Measurements from ENCODE around the gene MSL1.

The MSL1 gene

GRCh38 chr17:40105861-40106759 lies 15.7 kb upstream of the MSL1 start:
- H3K27ac ChIP-seq (ENCODE audit: low read depth, low read length): no peak overlapping the region
- no peaks in the 10 kb centered on the region for H3K36me3 ChIP-seq (ENCODE audit: control insufficient read depth, low read length)
- H3K27me3 ChIP-seq (ENCODE audit: control insufficient read depth, low read length): peaks cover 52% of the 10 kb centered on the region
- TF ChIP-seq CTCF (IDR thresholded peaks at IDR 0.05; ENCODE audit: low read depth, low read length, poor library complexity, severe bottlenecking) (no peak), EZH2phosphoT487 (IDR thresholded peaks at IDR 0.05; ENCODE audit: borderline replicate concordance, low read length) (no peak)
- H3F3A ChIP-seq (ENCODE audit: control insufficient read depth, insufficient read depth): peaks cover 4% of the 10 kb centered on the region; the same call in 1 of the 2 replicates
- no peak overlapping the region for H3K4me3 ChIP-seq (ENCODE audit: low read length)
- no peaks in the 10 kb centered on the region for H3K79me2 ChIP-seq (ENCODE audit: control insufficient read depth, low read length)
- no peak overlapping the region for H3K4me2 ChIP-seq (ENCODE audit: low read length)
- H3K9me3 ChIP-seq (ENCODE audit: control insufficient read depth, insufficient read depth, low read length): no peaks in the 10 kb centered on the region
- no peaks in the 10 kb centered on the region for H3K9me2 ChIP-seq (replicated peaks; ENCODE audit: control insufficient read depth, low read length)
- peaks cover 29% of the 10 kb centered on the region for H3K4me1 ChIP-seq (ENCODE audit: control insufficient read depth, low read length)
- no peaks in the 10 kb centered on the region for H4K20me1 ChIP-seq (ENCODE audit: control insufficient read depth, insufficient read depth, low read depth, low read length)

- Histone ChIP-seq H3K27me3 (ENCODE audit: control insufficient read depth, low read length) (peaks cover 49% of the 10 kb centered on the region), H4K20me1 (ENCODE audit: control insufficient read depth, insufficient read depth, low read depth, low read length) (no peaks in the 10 kb centered on the region), H3K79me2 (ENCODE audit: control insufficient read depth, low read length) (no peaks in the 10 kb centered on the region), H3F3A (ENCODE audit: control insufficient read depth, insufficient read depth) (peaks cover 4% of the 10 kb centered on the region; the same call in 1 of the 2 replicates), H3K36me3 (ENCODE audit: control insufficient read depth, low read length) (no peaks in the 10 kb centered on the region), H3K4me2 (ENCODE audit: low read length) (peak overlapping the region; percentile 52), H3K27ac (ENCODE audit: low read depth, low read length) (no peak overlapping the region), H3K4me1 (ENCODE audit: control insufficient read depth, low read length) (peaks cover 33% of the 10 kb centered on the region), H3K4me3 (ENCODE audit: low read length) (peak overlapping the region; percentile 15), H3K9me3 (ENCODE audit: control insufficient read depth, insufficient read depth, low read length) (no peaks in the 10 kb centered on the region), H3K9me2 (replicated peaks; ENCODE audit: control insufficient read depth, low read length) (no peaks in the 10 kb centered on the region)
- TF ChIP-seq CTCF (IDR thresholded peaks at IDR 0.05; ENCODE audit: low read depth, low read length, poor library complexity, severe bottlenecking): no peak
- TF ChIP-seq EZH2phosphoT487 (IDR thresholded peaks at IDR 0.05; ENCODE audit: borderline replicate concordance, low read length): no peak
These were observed 14.8 kb upstream of the MSL1 start for GRCh38 chr17:40106760-40107521.

DNA sequence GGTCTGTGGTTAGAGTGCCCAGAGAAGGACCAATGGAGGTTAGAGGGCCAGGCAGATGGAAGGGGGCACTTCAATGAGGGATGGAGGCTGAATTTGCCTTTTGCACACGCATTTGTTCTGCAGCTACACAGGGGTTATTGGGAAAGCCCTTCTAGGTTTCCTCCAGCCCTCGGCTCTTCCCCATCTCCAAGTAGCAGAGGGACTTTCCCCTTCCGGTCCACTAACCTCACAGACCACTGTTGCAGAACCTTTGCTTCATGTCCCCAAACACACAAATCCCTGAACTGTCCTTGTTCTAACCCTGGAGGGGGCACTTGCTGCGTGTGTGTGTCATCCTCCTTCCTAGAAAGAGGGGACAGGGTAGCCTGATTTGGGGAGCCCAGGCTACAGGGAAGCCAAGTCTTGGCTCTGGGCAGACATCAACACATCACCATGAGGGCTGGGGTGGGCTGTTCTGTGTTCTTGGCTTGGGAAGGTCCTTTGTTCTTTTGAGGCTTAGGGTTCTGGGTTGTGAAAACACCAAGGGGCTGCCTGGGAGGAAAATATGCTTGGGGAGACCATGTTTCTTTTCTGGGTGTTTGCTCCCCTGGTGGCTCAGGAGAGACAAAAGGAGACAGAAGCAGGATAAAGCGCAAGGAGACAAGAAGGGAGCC lies 14.1 kb upstream of the MSL1 start:
- H3K4me2 ChIP-seq (ENCODE audit: low read length): peak overlapping the region; percentile 52
- H3K9me2 ChIP-seq (replicated peaks; ENCODE audit: control insufficient read depth, low read length): no peaks in the 10 kb centered on the region
- H3K9me3 ChIP-seq (ENCODE audit: control insufficient read depth, insufficient read depth, low read length): no peaks in the 10 kb centered on the region
- peak overlapping the region; percentile 15 for H3K4me3 ChIP-seq (ENCODE audit: low read length)
- H3K79me2 ChIP-seq (ENCODE audit: control insufficient read depth, low read length): no peaks in the 10 kb centered on the region
- no peaks in the 10 kb centered on the region for H4K20me1 ChIP-seq (ENCODE audit: control insufficient read depth, insufficient read depth, low read depth, low read length)
- no peak overlapping the region for H3K27ac ChIP-seq (ENCODE audit: low read depth, low read length)
- peaks cover 40% of the 10 kb centered on the region for H3K4me1 ChIP-seq (ENCODE audit: control insufficient read depth, low read length)
- no peak for TF ChIP-seq CTCF (IDR thresholded peaks at IDR 0.05; ENCODE audit: low read depth, low read length, poor library complexity, severe bottlenecking)
- no peak for TF ChIP-seq EZH2phosphoT487 (IDR thresholded peaks at IDR 0.05; ENCODE audit: borderline replicate concordance, low read length)
- peaks cover 49% of the 10 kb centered on the region for H3K27me3 ChIP-seq (ENCODE audit: control insufficient read depth, low read length)
- H3F3A ChIP-seq (ENCODE audit: control insufficient read depth, insufficient read depth): peaks cover 4% of the 10 kb centered on the region; the same call in 1 of the 2 replicates
- no peaks in the 10 kb centered on the region for H3K36me3 ChIP-seq (ENCODE audit: control insufficient read depth, low read length)

Measured in DOHH2 (cell line).